Retinal pigment epithelial cell (primary cell): ENCODE results near the gene SLC24A3.

ENCODE experiments used
- DNase-seq: peaks from one replicate; pipeline ENCODE4 v3.0.0-alpha.2; 2010; ENCODE audit warnings: low read depth
- H3K4me3 ChIP-seq: 2 replicates; pipeline ENCODE4 v1.5.1; 2011; ENCODE audit warnings: mild to moderate bottlenecking, low read length, control low read depth, moderate library complexity
- CTCF ChIP-seq: conservative IDR thresholded peaks from 2 replicates; pipeline ENCODE4 v1.5.1; 2011; ENCODE audit warnings: low read depth, low read length, control low read depth, inconsistent platforms

SLC24A3 gene

GRCh38 chr20:19465536-19465935, 253.1 kb downstream of the SLC24A3 start:
- no peak for DNase-seq
- TF ChIP-seq CTCF = no peak
- no peak overlapping the region for H3K4me3 ChIP-seq

- DNase-seq = no peak
- TF ChIP-seq CTCF = no peak
- no peak overlapping the region for H3K4me3 ChIP-seq
These were observed 253.9 kb downstream of the SLC24A3 start for GRCh38 chr20:19466206-19466928.

- H3K4me3 ChIP-seq = no peak overlapping the region
- no peak for DNase-seq
- no peak for TF ChIP-seq CTCF
These were observed 260.9 kb downstream of the SLC24A3 start for GRCh38 chr20:19473216-19473921.

- H3K4me3 ChIP-seq = no peak overlapping the region
- no peak for DNase-seq
- no peak for TF ChIP-seq CTCF
These were observed 261.5 kb downstream of the SLC24A3 start for GRCh38 chr20:19473922-19474286.

- H3K4me3 ChIP-seq = no peak overlapping the region
- no peak for TF ChIP-seq CTCF
- no peak for DNase-seq
These were observed 266.0 kb downstream of the SLC24A3 start for GRCh38 chr20:19478320-19478895.

- H3K4me3 ChIP-seq = no peak overlapping the region
- no peak for TF ChIP-seq CTCF
- DNase-seq = no peak
These were observed 270.3 kb downstream of the SLC24A3 start for GRCh38 chr20:19482726-19483125.
